ENCODE data around the gene ATG14.

The ATG14 gene

GRCh38 chr14:55354500-55354899, 57.1 kb downstream of the ATG14 start:
- ChIA-PET POLR2A (interaction anchor here (1.0 to 1.9 kb wide), 2 partner anchors 83 to 163 kb away, joined by 4 to 5 read pairs; partner anchors contain the start of genes DLGAP5 and FBXO34), CTCF (interaction anchor here (0.5 to 2.2 kb wide), 31 partner anchors 8 to 265 kb away, joined by 3 to 24 read pairs (median 4); partner anchors contain the start of gene FBXO34)
- H3K36me3 ChIP-seq (ENCODE audit: control insufficient read depth in 2 of 2, insufficient read depth in 1 of 2, low read length in 2 of 2) = peaks cover 0 to 38% of the 10 kb centered on the region in 2 experiments; a peak in 2 of 3 replicates
- no peaks in the 10 kb centered on the region for H3K4me1 ChIP-seq (ENCODE audit: control insufficient read depth, insufficient read depth, low read length)
- H3K4me3 ChIP-seq (ENCODE audit: low read depth, low read length) = no peak overlapping the region
- H3K27ac ChIP-seq (ENCODE audit: extremely low read depth, low read depth, low read length) = no peak overlapping the region
- no peaks in the 10 kb centered on the region for H3K9me3 ChIP-seq (ENCODE audit: control insufficient read depth, insufficient read depth, low read depth, low read length)
- TF ChIP-seq CTCF (tag by site-specific recombination; IDR thresholded peaks at IDR 0.05) = peak; percentile 30; the same call in 1 of the 2 replicates
- TF ChIP-seq ZNF621 (tag by site-specific recombination; IDR thresholded peaks at IDR 0.05) = no peak
- 0 out of 2 replicates have a peak, but pooled peaks have one; percentile 6 for TF ChIP-seq PRDM1 (tag by site-specific recombination; IDR thresholded peaks at IDR 0.05)
- TF ChIP-seq ZNF184 (tag by site-specific recombination; IDR thresholded peaks at IDR 0.05) = no peak
- TF ChIP-seq ZNF394 (tag by site-specific recombination; IDR thresholded peaks at IDR 0.05; ENCODE audit: borderline replicate concordance) = no peak
- no peak for TF ChIP-seq ZNF560 (tag by site-specific recombination; IDR thresholded peaks at IDR 0.05; ENCODE audit: borderline replicate concordance)
- no peak for TF ChIP-seq ZNF24 (tag by site-specific recombination; IDR thresholded peaks at IDR 0.05)
- TF ChIP-seq ZXDB (tag by site-specific recombination; IDR thresholded peaks at IDR 0.05) = no peak
- no peak for TF ChIP-seq ZNF513 (tag by site-specific recombination; IDR thresholded peaks at IDR 0.05)
- TF ChIP-seq PRDM10 (tag by site-specific recombination; IDR thresholded peaks at IDR 0.05) = peak; percentile 84
- TF ChIP-seq ZNF26 (tag by site-specific recombination; IDR thresholded peaks at IDR 0.05) = no peak
- TF ChIP-seq ZNF654 (tag by site-specific recombination; IDR thresholded peaks at IDR 0.05; ENCODE audit: low read depth) = peak; percentile 60
- TF ChIP-seq GLIS1 (tag by site-specific recombination; IDR thresholded peaks at IDR 0.05) = 0 out of 2 replicates have a peak, but pooled peaks have one; percentile 18
- TF ChIP-seq ZNF239 (tag by site-specific recombination; IDR thresholded peaks at IDR 0.05) = no peak

GRCh38 chr14:55353686-55354467, 57.8 kb downstream of the ATG14 start:
- CTCF ChIA-PET = interaction anchor here (0.5 to 2.2 kb wide), 29 partner anchors 8 to 264 kb away, joined by 3 to 24 read pairs (median 5); partner anchors contain the start of gene FBXO34
- no peaks in the 10 kb centered on the region for H3K9me3 ChIP-seq (ENCODE audit: control insufficient read depth, insufficient read depth, low read depth, low read length)
- no peaks in the 10 kb centered on the region for H3K4me1 ChIP-seq (ENCODE audit: control insufficient read depth, insufficient read depth, low read length)
- no peak overlapping the region for H3K4me3 ChIP-seq (ENCODE audit: low read depth, low read length)
- H3K36me3 ChIP-seq (ENCODE audit: control insufficient read depth in 2 of 2, insufficient read depth in 1 of 2, low read length in 2 of 2) = peaks cover 0 to 38% of the 10 kb centered on the region in 2 experiments; a peak in 2 of 3 replicates
- H3K27ac ChIP-seq (ENCODE audit: extremely low read depth, low read depth, low read length) = no peak overlapping the region
- POLR2A ChIA-PET = interaction anchor here (1.0 to 1.9 kb wide), 2 partner anchors 82 to 163 kb away, joined by 4 to 5 read pairs; partner anchors contain the start of genes DLGAP5 and FBXO34
- TF ChIP-seq ZNF544 (tag by site-specific recombination; IDR thresholded peaks at IDR 0.05) (no peak), ZBTB6 (tag by site-specific recombination; IDR thresholded peaks at IDR 0.05) (no peak), ZNF621 (tag by site-specific recombination; IDR thresholded peaks at IDR 0.05) (no peak), ZSCAN23 (tag by site-specific recombination; IDR thresholded peaks at IDR 0.05) (no peak), KLF1 (tag by site-specific recombination; IDR thresholded peaks at IDR 0.05) (no peak), ZNF488 (tag by site-specific recombination; IDR thresholded peaks at IDR 0.05) (no peak), ZNF768 (tag by site-specific recombination; IDR thresholded peaks at IDR 0.05) (no peak)
